GM23338 (cell line): ENCODE measurements around the gene GPR39.

Experiments used
- CREB1 ChIP-seq: fragments of 250-450 bp; sonication (Bioruptor Pico); IDR thresholded peaks from 2 replicates; pipeline ENCODE4 v1.5.0; 2020; ENCODE audit warnings: low read depth, mild to moderate bottlenecking, moderate library complexity
- CTCF ChIP-seq, 2 experiments: fragments of 200-600 bp in 1 of 2; sonication (generic) in 1 of 2; conservative IDR thresholded peaks; 2 replicates each; pipeline versions ENCODE4 v1.5.1 to v1.6.1; 2016 to 2017; ENCODE audit warnings: antibody characterized with exemption in 2 of 2, low read depth in 2 of 2, mild to moderate bottlenecking in 2 of 2, moderate library complexity in 1 of 2
- ETS1 ChIP-seq: IDR thresholded peaks from 2 replicates; pipeline ENCODE4 v1.6.1; 2016; ENCODE audit warnings: antibody characterized with exemption
- EZH2 ChIP-seq: fragments of 200-600 bp; sonication (generic); IDR thresholded peaks from one replicate; pipeline ENCODE4 v1.8.0; 2017; ENCODE audit warnings: antibody characterized with exemption, mild to moderate bottlenecking, low read depth; ENCODE audit not compliant: unreplicated experiment
- POLR2AphosphoS5 ChIP-seq: IDR thresholded peaks from 2 replicates; pipeline ENCODE4 v1.6.1; 2016; ENCODE audit warnings: antibody characterized with exemption, low read depth
- REST ChIP-seq: IDR thresholded peaks from one replicate; pipeline ENCODE4 v1.6.1; 2018; ENCODE audit warnings: antibody characterized with exemption; ENCODE audit not compliant: unreplicated experiment

- no peak for TF ChIP-seq EZH2
- TF ChIP-seq CTCF (conservative IDR thresholded peaks at IDR 0.05; ENCODE audit: low read depth in 2 of 2) = no peak
- TF ChIP-seq CREB1 = no peak
- TF ChIP-seq REST = no peak
- no peak for TF ChIP-seq ETS1
- TF ChIP-seq POLR2AphosphoS5 = no peak
Measured at GRCh38 chr2:132606649-132607048, 190.0 kb downstream of the GPR39 start.
